Stomach (tissue), 9 donors: ENCODE results near the gene OTOG. TPM values are rescaled to one million over a fixed set of nuclear protein-coding genes. Genes with fewer than 3 reads are reported as not detected.

Experiments
- DNase-seq, 2 donors: peaks; one replicate each; pipeline versions ENCODE4 v3.0.0 to v3.0.0-alpha.2; 2013 to 2019
- H3K27ac ChIP-seq, 5 donors: fragments of 200-600 bp in 4 of 5; sonication (generic) in 4 of 5; one replicate each; pipeline ENCODE4 v1.5.1; 2013 to 2019; ENCODE audit warnings: mild to moderate bottlenecking in 1 of 5, moderate library complexity in 1 of 5
- H3K27me3 ChIP-seq, 3 donors: fragments of 200-600 bp; sonication (generic); one replicate each; pipeline ENCODE4 v1.5.1; 2017 to 2019; ENCODE audit warnings: mixed run types in 1 of 3
- H3K36me3 ChIP-seq, 4 donors: fragments of 200-600 bp; sonication (generic); 1 replicate in 3 of 4; 2 replicates in 1 of 4; pipeline ENCODE4 v1.5.1; 2016 to 2019
- H3K4me1 ChIP-seq, 4 donors: fragments of 200-600 bp; sonication (generic); one replicate each; pipeline ENCODE4 v1.5.1; 2016 to 2019
- H3K4me3 ChIP-seq, 4 donors: fragments of 200-600 bp; sonication (generic) in 3 of 4; one replicate each; pipeline ENCODE4 v1.5.1; 2016 to 2019; ENCODE audit warnings: mild to moderate bottlenecking in 1 of 4
- H3K9me3 ChIP-seq, 4 donors: fragments of 200-600 bp; sonication (generic); one replicate each; pipeline ENCODE4 v1.5.1; 2016 to 2019
- EP300 ChIP-seq: sonication (generic); formaldehyde crosslinking; IDR thresholded peaks from one replicate; pipeline ENCODE4 v1.6.1; 2017; ENCODE audit warnings: antibody characterized with exemption
- POLR2A ChIP-seq, 4 donors: fragments of 450-650 bp; IDR thresholded peaks; one replicate each; pipeline ENCODE4 v1.6.1; 2016; ENCODE audit warnings: antibody characterized with exemption in 4 of 4, control low read depth in 2 of 4, mild to moderate bottlenecking in 1 of 4, moderate library complexity in 1 of 4
- POLR2AphosphoS5 ChIP-seq, 3 donors: sonication (generic); formaldehyde crosslinking; IDR thresholded peaks; one replicate each; pipeline ENCODE4 v1.6.1; 2016; ENCODE audit warnings: antibody characterized with exemption in 3 of 3
- WGBS, 5 donors: extraction: QIAGEN DNeasy Blood & Tissue Kit in 3 of 5; methylation state at CpG; one replicate each; pipeline versions ENCODE4 v1.1.5 to v1.1.7; 2013 to 2018; 5-methylcytosine and 5-hydroxymethylcytosine counted together
- intact Hi-C: fragments of 100-400 bp; cut with DNase I; formaldehyde crosslinking; loops from one replicate; pipeline ENCODE4 v1.15.1; 2023; ENCODE audit warnings: low total_unique reads
- polyA plus RNA-seq, 3 donors: library from polyadenylated mRNA; stranded (reverse); fragments of 200-250 nt; gene quantifications; one replicate each; pipeline ENCODE4 v1.2.3, GENCODE V29; 2013
- total RNA-seq, 5 donors: library from RNA; depleted of rRNA; stranded (reverse); fragments of >200 nt; gene quantifications; one replicate each; pipeline versions ENCODE4 v1.1.0 to v1.2.3, GENCODE V29; 2014 to 2016
- TF ChIP-seq, protein P1 (sequence below), 7 experiments: fragments of 450-650 bp in 4 of 7; fragments of 200-600 bp in 3 of 7; sonication (generic) in 3 of 7; IDR thresholded peaks; one replicate each; pipeline ENCODE4 v1.5.1; 2016 to 2019; ENCODE audit warnings: antibody characterized with exemption in 7 of 7, control low read depth in 2 of 7, mild to moderate bottlenecking in 1 of 7
- donor health status: healthy with polysubstance abuse.
- donor health status: Bipolar disorder and iron deficiency.
- donor health status: healthy.

OTOG gene
- total and polyA plus RNA-seq, 8 donors, result not detected

- Histone ChIP-seq H3K4me3 (no peak overlapping the region), H3K9me3 (peaks cover 0 to 26% (median 18%) of the 10 kb centered on the region in 4 donors), H3K4me1 (no peaks in the 10 kb centered on the region), H3K36me3 (no peaks in the 10 kb centered on the region), H3K27ac (no peak overlapping the region), H3K27me3 (peaks cover 0 to 40% (median 13%) of the 10 kb centered on the region in 3 donors)
- no peak for DNase-seq
- TF ChIP-seq POLR2AphosphoS5 (IDR thresholded peaks at IDR 0.05) (no peak), EP300 (no peak), POLR2A (IDR thresholded peaks at IDR 0.05) (no peak)
- TF ChIP-seq, protein P1, sequence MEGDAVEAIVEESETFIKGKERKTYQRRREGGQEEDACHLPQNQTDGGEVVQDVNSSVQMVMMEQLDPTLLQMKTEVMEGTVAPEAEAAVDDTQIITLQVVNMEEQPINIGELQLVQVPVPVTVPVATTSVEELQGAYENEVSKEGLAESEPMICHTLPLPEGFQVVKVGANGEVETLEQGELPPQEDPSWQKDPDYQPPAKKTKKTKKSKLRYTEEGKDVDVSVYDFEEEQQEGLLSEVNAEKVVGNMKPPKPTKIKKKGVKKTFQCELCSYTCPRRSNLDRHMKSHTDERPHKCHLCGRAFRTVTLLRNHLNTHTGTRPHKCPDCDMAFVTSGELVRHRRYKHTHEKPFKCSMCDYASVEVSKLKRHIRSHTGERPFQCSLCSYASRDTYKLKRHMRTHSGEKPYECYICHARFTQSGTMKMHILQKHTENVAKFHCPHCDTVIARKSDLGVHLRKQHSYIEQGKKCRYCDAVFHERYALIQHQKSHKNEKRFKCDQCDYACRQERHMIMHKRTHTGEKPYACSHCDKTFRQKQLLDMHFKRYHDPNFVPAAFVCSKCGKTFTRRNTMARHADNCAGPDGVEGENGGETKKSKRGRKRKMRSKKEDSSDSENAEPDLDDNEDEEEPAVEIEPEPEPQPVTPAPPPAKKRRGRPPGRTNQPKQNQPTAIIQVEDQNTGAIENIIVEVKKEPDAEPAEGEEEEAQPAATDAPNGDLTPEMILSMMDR (IDR thresholded peaks at IDR 0.05), result no peak
- WGBS, 5 donors, result 68 to 77% (median 71%) methylated on average over 2 of the region's 2 CpGs
- intact Hi-C loops, result no loop called here
These were observed 105.5 kb downstream of the OTOG start for GRCh38 chr11:17652556-17652955.

DNA sequence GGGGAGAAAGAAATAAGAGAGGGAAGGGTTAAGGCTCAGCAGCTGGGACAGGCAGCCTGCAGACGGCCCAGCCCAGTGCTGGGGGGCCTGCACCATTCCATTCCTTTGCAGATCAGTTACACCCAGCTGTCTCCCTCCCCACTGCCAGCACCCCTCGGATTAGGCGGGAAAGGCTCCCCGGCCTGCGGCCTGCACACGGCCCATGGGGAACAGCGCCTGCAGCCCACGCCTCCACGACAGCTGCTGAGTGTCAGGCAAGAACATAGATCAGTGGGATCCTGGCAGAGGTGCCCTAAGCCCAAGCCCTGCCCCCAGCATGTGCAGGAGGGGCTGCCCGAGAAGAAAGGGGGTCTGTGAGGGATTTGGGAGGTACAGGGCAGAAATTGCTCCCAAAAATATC lies 106.6 kb downstream of the OTOG start:
- intact Hi-C loops, result no loop called here
- Histone ChIP-seq H3K4me3 (no peak overlapping the region), H3K27me3 (peaks cover 0 to 40% (median 13%) of the 10 kb centered on the region in 3 donors), H3K4me1 (no peaks in the 10 kb centered on the region), H3K36me3 (no peaks in the 10 kb centered on the region), H3K9me3 (peaks cover 0 to 17% (median 13%) of the 10 kb centered on the region in 4 donors), H3K27ac (no peak overlapping the region)
- DNase-seq, result no peak
- TF ChIP-seq POLR2AphosphoS5 (IDR thresholded peaks at IDR 0.05), result no peak
- no peak for TF ChIP-seq POLR2A (IDR thresholded peaks at IDR 0.05)
- 41 to 63% (median 56%) methylated on average over 2 to 10 of the region's 10 CpGs for WGBS, 5 donors

GRCh38 chr11:17655682-17656081 lies 108.6 kb downstream of the OTOG start:
- peaks cover 0 to 16% (median 12%) of the 10 kb centered on the region in 4 donors for H3K9me3 ChIP-seq
- H3K36me3 ChIP-seq, result no peaks in the 10 kb centered on the region
- TF ChIP-seq POLR2AphosphoS5 (IDR thresholded peaks at IDR 0.05) (no peak), POLR2A (IDR thresholded peaks at IDR 0.05) (no peak), EP300 (no peak)
- TF ChIP-seq, protein P1 (IDR thresholded peaks at IDR 0.05), result no peak
- H3K4me3 ChIP-seq, result no peak overlapping the region
- H3K27ac ChIP-seq, result no peak overlapping the region
- intact Hi-C loops, result no loop called here
- no peak for DNase-seq
- 67 to 75% (median 71%) methylated on average over 2 of the region's 2 CpGs for whole genome bisulfite sequencing, 5 donors
- H3K27me3 ChIP-seq, result peaks cover 0 to 27% (median 13%) of the 10 kb centered on the region in 3 donors
- no peaks in the 10 kb centered on the region for H3K4me1 ChIP-seq

DNA sequence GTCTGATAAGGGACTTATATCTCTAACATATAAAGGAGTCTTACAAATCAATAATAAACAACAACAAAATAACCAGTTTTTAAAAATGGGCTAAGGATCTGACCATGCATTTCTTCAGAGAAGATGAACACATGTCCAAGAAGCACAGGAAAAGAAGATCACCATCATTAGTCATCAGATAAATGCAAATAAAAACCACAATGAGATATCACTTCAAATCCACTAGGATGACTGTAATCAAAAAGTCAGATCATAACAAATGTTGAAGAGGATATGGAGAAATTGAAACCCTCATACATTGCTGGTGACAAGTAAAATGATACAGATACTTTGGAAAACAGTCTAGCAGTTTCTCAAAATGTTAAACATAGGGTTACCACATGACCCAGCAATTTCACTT lies 111.2 kb downstream of the OTOG start:
- H3K27me3 ChIP-seq, result peaks cover 0 to 6% (median 0%) of the 10 kb centered on the region in 3 donors
- no peak for TF ChIP-seq POLR2A (IDR thresholded peaks at IDR 0.05)
- TF ChIP-seq POLR2AphosphoS5 (IDR thresholded peaks at IDR 0.05), result no peak
- TF ChIP-seq, protein P1 (IDR thresholded peaks at IDR 0.05), result no peak
- TF ChIP-seq EP300, result no peak
- no peaks in the 10 kb centered on the region for H3K36me3 ChIP-seq
- H3K4me1 ChIP-seq, result no peaks in the 10 kb centered on the region
- DNase-seq, result no peak
- H3K4me3 ChIP-seq, result no peak overlapping the region
- H3K27ac ChIP-seq, result no peak overlapping the region
- H3K9me3 ChIP-seq, result peaks cover 0 to 16% (median 12%) of the 10 kb centered on the region in 4 donors
- intact Hi-C loops, result no loop called here

DNA sequence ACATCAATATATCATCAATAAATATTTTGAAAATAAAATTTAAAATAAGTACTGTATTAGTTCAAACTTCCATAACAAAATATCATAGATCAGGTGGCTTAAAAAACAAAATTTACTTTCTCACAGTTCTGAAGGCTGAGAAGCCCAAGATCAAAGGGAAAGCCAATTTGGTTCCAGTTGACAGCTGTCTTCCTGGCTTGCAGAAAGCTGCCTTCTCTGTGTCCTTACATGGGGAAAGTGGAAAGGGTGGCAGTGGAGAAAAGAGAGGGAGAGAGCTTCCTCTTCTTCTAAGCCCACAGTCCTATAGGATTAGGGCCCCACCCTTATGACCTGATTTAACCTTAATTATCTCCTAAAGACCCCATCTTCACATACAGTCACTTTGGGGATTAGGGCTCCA lies 121.1 kb downstream of the OTOG start:
- TF ChIP-seq, protein P1 (IDR thresholded peaks at IDR 0.05), result no peak
- no peak for TF ChIP-seq POLR2A (IDR thresholded peaks at IDR 0.05)
- no peak for TF ChIP-seq EP300
- TF ChIP-seq POLR2AphosphoS5 (IDR thresholded peaks at IDR 0.05), result no peak
- DNase-seq, result no peak
- intact Hi-C loops, result no loop called here

More for the DNA sequence above, 121.1 kb downstream of the OTOG start:
- H3K9me3 ChIP-seq, result no peaks in the 10 kb centered on the region
- no peak overlapping the region for H3K27ac ChIP-seq
- H3K4me1 ChIP-seq, result no peaks in the 10 kb centered on the region
- H3K36me3 ChIP-seq, result no peaks in the 10 kb centered on the region
- H3K27me3 ChIP-seq, result peaks cover 0 to 18% (median 0%) of the 10 kb centered on the region in 3 donors
- no peak overlapping the region for H3K4me3 ChIP-seq
